A673 (cell line): Measurements from ENCODE around the gene KLF3.

ENCODE experiments used
- CTCF ChIP-seq: fragments of 300-800, 200-600 bp; sonication (generic); conservative IDR thresholded peaks from 2 replicates; pipeline ENCODE4 v1.5.1; 2017; ENCODE audit warnings: low read depth, mild to moderate bottlenecking, antibody characterized with exemption, low read length, moderate library complexity, mixed read lengths
- EZH2 ChIP-seq: fragments of 200-600 bp; sonication (generic); IDR thresholded peaks from 2 replicates; pipeline ENCODE4 v1.6.1; 2017; ENCODE audit warnings: borderline replicate concordance, low read depth, mild to moderate bottlenecking, mixed read lengths, antibody characterized with exemption, low read length; ENCODE audit not compliant: poor library complexity, severe bottlenecking

- TF ChIP-seq CTCF (no peak), EZH2 (no peak)
Observed at GRCh38 chr4:38716256-38716655, 52.3 kb downstream of the KLF3 start.
